ENCODE data around the gene EFCAB6.

The EFCAB6 gene

GRCh38 chr22:43550672-43551071 lies 261.4 kb downstream of the EFCAB6 start:
- no peaks in the 10 kb centered on the region for H3K27me3 ChIP-seq (ENCODE audit: insufficient read depth, poor library complexity, severe bottlenecking)
- H3K4me3 ChIP-seq (ENCODE audit: severe bottlenecking) = no peak overlapping the region
- H3K9me3 ChIP-seq (ENCODE audit: severe bottlenecking) = no peaks in the 10 kb centered on the region
- H3K27ac ChIP-seq (ENCODE audit: poor library complexity, severe bottlenecking) = no peak overlapping the region
- DNase-seq (ENCODE audit: low spot score) (no peak), ATAC-seq (ENCODE audit: low read depth) (no peak)
- H3K36me3 ChIP-seq (ENCODE audit: low read depth) = no peaks in the 10 kb centered on the region
- no peaks in the 10 kb centered on the region for H3K4me1 ChIP-seq (ENCODE audit: insufficient read depth, poor library complexity, severe bottlenecking)
- TF ChIP-seq, protein P1, sequence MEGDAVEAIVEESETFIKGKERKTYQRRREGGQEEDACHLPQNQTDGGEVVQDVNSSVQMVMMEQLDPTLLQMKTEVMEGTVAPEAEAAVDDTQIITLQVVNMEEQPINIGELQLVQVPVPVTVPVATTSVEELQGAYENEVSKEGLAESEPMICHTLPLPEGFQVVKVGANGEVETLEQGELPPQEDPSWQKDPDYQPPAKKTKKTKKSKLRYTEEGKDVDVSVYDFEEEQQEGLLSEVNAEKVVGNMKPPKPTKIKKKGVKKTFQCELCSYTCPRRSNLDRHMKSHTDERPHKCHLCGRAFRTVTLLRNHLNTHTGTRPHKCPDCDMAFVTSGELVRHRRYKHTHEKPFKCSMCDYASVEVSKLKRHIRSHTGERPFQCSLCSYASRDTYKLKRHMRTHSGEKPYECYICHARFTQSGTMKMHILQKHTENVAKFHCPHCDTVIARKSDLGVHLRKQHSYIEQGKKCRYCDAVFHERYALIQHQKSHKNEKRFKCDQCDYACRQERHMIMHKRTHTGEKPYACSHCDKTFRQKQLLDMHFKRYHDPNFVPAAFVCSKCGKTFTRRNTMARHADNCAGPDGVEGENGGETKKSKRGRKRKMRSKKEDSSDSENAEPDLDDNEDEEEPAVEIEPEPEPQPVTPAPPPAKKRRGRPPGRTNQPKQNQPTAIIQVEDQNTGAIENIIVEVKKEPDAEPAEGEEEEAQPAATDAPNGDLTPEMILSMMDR (IDR thresholded peaks at IDR 0.05; ENCODE audit: poor library complexity, severe bottlenecking) = no peak

- DNase-seq (ENCODE audit: low spot score) (no peak), ATAC-seq (ENCODE audit: low read depth) (no peak)
- H3K36me3 ChIP-seq (ENCODE audit: low read depth) = no peaks in the 10 kb centered on the region
- H3K9me3 ChIP-seq (ENCODE audit: severe bottlenecking) = no peaks in the 10 kb centered on the region
- TF ChIP-seq, protein P1 (IDR thresholded peaks at IDR 0.05; ENCODE audit: poor library complexity, severe bottlenecking) = no peak
- no peak overlapping the region for H3K27ac ChIP-seq (ENCODE audit: poor library complexity, severe bottlenecking)
- no peak overlapping the region for H3K4me3 ChIP-seq (ENCODE audit: severe bottlenecking)
- no peaks in the 10 kb centered on the region for H3K27me3 ChIP-seq (ENCODE audit: insufficient read depth, poor library complexity, severe bottlenecking)
- H3K4me1 ChIP-seq (ENCODE audit: insufficient read depth, poor library complexity, severe bottlenecking) = no peaks in the 10 kb centered on the region
These were observed 262.0 kb downstream of the EFCAB6 start for GRCh38 chr22:43550024-43550620.

DNA sequence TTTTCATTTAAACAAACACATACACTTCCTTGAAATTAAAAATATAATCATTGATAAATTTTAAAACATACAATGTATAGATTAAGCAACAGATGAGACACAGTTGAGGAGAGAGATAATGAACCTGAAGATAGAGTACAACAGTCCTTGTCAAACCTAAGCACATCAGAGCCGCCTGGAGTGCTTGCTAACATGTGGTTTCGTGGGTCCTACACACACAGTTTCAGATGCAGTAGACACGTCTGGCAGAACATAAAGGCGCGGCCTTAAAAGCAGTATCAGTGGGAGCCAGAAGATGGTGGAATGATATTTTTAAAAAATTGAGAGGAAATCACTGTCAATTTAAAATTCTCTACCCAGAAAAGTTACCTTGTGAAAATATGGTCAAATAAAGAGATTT lies 265.9 kb downstream of the EFCAB6 start:
- no peak overlapping the region for H3K27ac ChIP-seq (ENCODE audit: poor library complexity, severe bottlenecking)
- H3K9me3 ChIP-seq (ENCODE audit: severe bottlenecking) = no peaks in the 10 kb centered on the region
- no peaks in the 10 kb centered on the region for H3K36me3 ChIP-seq (ENCODE audit: low read depth)
- no peak for ATAC-seq (ENCODE audit: low read depth)
- no peaks in the 10 kb centered on the region for H3K4me1 ChIP-seq (ENCODE audit: insufficient read depth, poor library complexity, severe bottlenecking)
- TF ChIP-seq, protein P1 (IDR thresholded peaks at IDR 0.05; ENCODE audit: poor library complexity, severe bottlenecking) = no peak
- no peaks in the 10 kb centered on the region for H3K27me3 ChIP-seq (ENCODE audit: insufficient read depth, poor library complexity, severe bottlenecking)
- DNase-seq (ENCODE audit: low spot score) = no peak
- H3K4me3 ChIP-seq (ENCODE audit: severe bottlenecking) = no peak overlapping the region

- H3K4me1 ChIP-seq (ENCODE audit: insufficient read depth, poor library complexity, severe bottlenecking) = no peaks in the 10 kb centered on the region
- DNase-seq (ENCODE audit: low spot score) = no peak
- no peaks in the 10 kb centered on the region for H3K27me3 ChIP-seq (ENCODE audit: insufficient read depth, poor library complexity, severe bottlenecking)
- no peaks in the 10 kb centered on the region for H3K9me3 ChIP-seq (ENCODE audit: severe bottlenecking)
- no peak overlapping the region for H3K4me3 ChIP-seq (ENCODE audit: severe bottlenecking)
- ATAC-seq (ENCODE audit: low read depth) = no peak
- TF ChIP-seq, protein P1 (IDR thresholded peaks at IDR 0.05; ENCODE audit: poor library complexity, severe bottlenecking) = no peak
- no peak overlapping the region for H3K27ac ChIP-seq (ENCODE audit: poor library complexity, severe bottlenecking)
- H3K36me3 ChIP-seq (ENCODE audit: low read depth) = no peaks in the 10 kb centered on the region
These were observed 267.8 kb downstream of the EFCAB6 start for GRCh38 chr22:43544289-43544673.

- Histone ChIP-seq H3K36me3 (ENCODE audit: low read depth) (no peaks in the 10 kb centered on the region), H3K27me3 (ENCODE audit: insufficient read depth, poor library complexity, severe bottlenecking) (no peaks in the 10 kb centered on the region), H3K4me3 (ENCODE audit: severe bottlenecking) (no peak overlapping the region), H3K9me3 (ENCODE audit: severe bottlenecking) (no peaks in the 10 kb centered on the region), H3K4me1 (ENCODE audit: insufficient read depth, poor library complexity, severe bottlenecking) (no peaks in the 10 kb centered on the region), H3K27ac (ENCODE audit: poor library complexity, severe bottlenecking) (no peak overlapping the region)
- ATAC-seq (ENCODE audit: low read depth) (no peak), DNase-seq (ENCODE audit: low spot score) (no peak)
- TF ChIP-seq, protein P1 (IDR thresholded peaks at IDR 0.05; ENCODE audit: poor library complexity, severe bottlenecking) = no peak
These were observed 268.4 kb downstream of the EFCAB6 start for GRCh38 chr22:43543522-43544288.
